GM20431 (cell line): ENCODE results near the gene SF3A1.

Source experiments
- in situ Hi-C: fragments of 300-500 bp; cut with MseI, MboI; formaldehyde crosslinking; loops from one replicate; pipeline ENCODE4 v1.15.0; 2020; ENCODE audit warnings: low sequenced_read_pairs; ENCODE audit not compliant: unreplicated experiment

The SF3A1 gene

DNA sequence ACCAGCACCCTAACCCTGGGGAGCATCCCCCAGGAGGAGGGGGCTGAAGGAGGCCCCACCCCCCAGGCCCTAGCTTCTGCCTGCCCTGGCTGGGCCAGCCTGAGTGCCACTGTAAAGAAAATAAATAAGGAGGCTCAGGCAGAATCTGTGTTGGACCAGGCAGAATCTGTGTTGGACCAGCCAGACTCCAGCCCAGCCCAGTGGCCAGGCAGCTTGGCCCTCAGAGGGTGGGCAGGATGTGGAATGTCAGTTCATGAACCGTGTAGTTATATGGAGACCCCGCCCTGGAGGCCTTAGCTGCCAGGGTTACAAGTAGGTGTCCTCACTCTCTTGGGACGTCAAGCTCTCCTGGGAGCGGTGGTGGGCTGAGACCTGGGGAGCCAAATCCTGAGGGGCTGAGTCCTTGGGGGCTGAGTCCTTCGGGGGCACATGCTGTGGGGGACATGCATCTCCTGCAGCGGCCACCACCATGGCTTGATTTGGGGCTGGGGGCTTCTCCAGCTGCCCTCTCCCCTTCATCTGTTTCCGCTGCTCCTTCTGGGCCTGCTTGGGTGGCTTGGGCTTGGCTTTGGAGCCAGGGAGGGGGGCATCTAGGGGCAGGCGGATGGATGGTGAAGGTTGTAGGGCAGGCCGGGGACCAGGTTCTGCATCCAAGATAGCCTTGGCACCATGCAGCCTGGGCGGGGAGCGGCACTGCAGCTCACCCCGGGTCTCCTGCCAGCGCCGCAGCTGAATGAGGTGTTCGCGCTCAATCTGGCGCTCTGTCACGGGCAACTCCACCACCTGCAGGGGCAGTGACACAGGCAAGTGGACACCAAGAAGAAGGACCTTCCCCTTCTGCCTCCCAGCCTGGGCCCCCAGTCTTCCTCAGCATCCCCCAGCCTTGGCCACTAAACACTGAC, 64.4 kb downstream of the SF3A1 start:
- in situ Hi-C loops = no loop called here

DNA sequence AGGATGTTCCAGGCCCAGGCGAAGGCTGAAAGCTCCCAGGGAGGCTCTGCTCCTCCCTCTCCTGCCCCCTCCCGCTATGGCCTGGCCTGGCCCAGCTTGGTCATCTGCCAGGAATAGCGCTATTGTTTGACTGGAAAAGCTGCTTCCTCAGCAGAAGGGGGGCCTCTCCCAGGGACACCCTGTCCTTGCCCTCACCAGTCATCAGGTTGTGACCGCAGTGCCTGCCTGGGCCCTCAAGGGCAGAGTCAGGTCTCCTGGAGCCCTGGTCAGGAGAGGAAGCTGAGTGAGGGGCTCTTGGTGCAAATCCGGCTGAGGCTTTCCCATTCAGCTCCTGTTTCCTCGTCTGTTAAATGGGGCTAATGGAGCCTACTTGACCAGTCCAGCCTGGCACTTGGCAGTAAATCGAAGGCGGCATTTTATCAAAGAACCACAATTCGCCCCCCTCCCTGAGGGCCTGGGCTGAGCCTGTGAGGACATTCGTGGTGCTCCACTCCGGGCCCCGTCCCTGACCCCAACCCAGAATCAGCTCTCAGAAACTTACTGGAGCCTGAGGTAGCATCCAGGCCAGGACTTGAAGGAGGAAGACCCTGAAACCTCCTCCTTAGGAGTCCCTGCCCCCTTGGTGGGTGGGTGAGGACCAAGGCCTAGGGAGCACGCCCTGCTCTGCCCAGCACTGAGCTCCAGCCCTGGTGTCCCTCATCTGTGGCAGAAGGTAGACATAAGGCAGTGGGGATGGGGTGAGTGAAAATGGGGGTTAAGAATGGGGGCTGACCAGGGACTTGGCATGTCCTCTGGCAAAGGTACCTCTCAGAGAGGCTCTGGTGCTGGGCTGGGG, 65.4 kb downstream of the SF3A1 start:
- in situ Hi-C loops = no loop called here

DNA sequence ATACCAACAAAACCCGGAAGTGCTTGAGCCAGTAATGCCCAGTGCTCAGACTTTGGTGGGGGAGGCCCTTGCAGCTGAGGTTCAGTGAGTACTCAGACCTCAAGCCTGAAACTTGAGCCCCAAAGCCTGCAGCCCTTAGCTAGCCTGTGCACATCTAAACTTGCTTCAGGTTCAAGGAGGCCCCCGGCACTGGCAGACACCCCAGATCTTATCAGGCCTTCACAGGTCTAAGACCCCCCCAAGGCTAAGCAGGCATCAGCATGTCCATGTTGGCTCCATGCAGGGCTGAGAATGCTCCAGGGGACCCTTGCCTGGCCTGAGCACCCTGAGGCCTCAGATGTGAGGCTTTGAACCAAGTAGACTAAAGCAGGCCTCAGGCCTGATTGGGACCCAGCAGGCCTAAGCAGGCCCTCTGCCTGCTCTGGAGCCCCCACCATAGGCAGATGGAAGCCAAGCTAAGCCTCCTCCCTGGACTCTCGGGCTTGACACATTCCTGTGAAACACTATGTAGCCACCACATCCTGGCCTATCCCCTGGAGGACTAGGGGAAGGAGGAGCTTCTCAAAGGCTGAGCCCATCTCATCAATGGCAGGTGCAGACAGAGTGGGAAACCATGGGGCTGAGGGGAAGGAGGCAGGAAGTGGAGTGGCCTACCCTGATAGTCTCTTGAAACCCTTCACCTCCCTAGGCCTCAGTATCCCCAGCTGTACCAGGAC, 66.2 kb downstream of the SF3A1 start:
- in situ Hi-C loops = no loop called here

DNA sequence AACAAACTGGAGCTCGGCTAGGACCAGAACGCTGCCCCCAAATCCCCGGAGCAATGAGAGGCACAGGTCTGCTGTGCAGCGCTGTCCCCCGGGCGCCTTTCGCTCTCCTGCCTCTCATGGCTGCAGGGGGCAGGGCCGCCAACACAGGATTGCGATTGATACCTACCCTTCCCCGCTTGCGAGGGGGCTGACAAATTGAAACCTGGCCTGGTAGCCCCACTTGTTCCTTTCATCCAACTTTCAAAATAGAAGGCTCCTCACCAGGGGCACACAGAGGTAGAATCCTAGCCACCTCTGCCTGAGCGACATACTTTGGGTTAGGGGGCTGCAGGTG, 66.7 kb downstream of the SF3A1 start:
- in situ Hi-C loops = loop anchor here (10.0 kb wide), 1 partner anchor 95 kb away; the partner anchor contains the start of gene RNF215

DNA sequence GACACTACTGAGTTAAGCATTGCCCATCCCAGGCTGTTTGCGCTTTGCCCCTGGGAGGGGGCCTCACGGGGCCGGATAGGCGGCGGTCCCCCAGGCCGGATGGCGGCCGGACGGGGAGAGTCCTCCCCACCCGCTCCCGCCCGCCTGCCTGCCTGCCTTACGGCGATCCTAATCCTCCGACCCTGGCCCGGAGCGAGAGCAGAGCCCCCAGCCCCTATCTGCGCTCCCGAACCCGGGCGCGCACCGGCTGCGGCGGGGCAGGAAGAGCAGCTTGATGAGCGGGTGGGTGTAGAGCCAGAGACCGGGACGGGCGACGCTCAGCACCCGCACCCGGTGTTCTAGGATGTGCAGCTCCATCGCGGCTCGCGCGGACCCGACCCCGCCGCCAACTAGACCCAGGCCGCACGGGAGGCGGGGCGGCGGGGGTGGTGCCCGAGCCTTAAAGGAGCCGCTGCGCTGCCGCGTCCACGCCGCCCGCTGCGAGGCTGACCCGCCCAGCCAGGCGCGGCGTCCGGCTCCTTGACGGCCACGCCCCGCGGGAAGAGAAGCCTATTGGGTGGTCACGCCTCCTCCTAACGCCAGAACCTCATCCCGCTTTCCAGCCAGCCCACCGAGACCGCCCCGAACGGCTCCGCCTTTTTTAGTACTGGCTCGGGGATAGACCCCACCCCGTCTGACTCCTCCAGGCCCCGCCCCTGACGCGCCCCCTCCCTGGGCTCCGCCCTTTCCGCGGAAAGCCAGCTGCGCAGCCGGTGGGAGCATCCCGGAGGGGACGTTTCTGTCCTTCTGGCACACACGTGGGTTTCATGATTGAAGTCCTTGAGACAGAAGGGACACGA, 67.3 kb downstream of the SF3A1 start, which contains the start of gene CASTOR1:
Gene CASTOR1 (minus strand): TSS at position 365 of the 839 bp plus-strand sequence. CDS start 8 bp downstream, at position 357.
- in situ Hi-C loops = loop anchor here (10.0 kb wide), 1 partner anchor 95 kb away; the partner anchor contains the start of gene RNF215

DNA sequence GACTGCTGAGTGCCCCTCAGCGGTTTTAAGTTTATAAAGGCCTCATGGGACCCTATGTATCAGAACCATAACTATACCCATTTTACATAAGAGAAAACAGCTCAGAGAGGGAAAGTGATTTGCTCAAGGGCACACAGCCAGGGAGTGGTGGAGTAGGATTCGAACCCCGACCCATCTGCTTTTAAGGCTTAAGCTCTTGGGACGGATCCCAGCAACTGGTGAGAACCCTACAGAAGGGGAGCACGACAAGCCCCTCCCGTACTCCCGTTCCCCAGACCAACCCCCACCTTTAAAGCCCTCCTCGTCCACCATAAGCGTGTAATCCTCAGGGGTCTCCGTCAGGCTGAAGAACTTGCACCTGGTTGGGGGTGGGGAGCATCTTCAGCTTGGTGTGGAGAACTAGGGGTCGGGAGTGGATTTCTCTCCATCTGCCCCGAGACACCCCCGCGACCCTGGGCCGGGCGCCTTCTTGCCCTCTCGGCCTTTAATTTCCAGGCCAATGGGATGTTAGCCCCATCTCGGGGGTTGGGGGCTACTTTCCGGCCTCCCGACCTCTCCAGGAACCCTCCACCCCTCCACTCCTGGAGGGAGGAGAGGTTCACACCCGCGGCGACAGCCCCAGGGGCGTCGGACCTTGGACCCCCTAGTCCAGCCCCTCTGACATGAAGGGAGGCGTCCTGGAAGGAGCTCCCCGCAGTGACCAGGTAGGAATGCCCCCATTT, 68.1 kb downstream of the SF3A1 start:
- in situ Hi-C loops = loop anchor here (10.0 kb wide), 1 partner anchor 96 kb away; the partner anchor contains the start of gene RNF215

DNA sequence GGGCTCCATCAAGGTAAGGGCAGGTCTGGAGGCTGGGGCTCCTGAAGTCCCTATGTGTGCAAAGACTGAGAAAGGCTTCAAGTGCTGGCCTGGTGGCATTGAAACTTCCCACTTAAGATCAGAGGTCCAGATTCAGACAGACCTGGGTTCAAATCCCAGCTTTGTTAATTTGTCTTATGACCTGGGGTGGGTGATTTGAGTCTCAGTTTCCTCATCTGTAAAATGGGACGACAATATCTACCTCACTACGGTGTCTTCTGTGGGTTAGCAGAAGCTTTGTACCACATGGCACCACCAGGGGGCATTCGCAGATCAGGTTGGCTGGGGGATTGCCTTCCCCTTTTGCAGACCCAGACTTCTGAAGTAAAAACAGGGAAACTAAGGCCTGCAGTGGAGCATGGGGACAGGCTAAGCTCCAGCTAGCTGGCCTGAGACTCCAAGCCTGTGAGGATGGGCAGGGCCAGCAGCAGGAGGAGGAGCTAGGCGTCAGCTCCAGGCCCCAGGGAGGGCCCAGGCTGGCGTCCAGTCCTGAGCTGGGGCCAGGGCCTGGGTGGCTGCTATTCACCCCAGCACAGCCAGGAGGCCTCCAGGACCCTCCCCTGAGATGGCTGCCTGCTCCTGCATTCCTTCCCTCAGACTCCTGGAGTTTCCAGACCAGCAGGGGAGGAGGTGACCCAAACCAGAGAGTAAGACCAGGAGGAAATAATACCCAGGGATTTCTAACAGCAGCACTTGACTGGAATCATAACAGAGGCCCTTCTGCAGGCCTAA, 68.9 kb downstream of the SF3A1 start:
- in situ Hi-C loops = loop anchor here (10.0 kb wide), 1 partner anchor 97 kb away; the partner anchor contains the start of gene RNF215

DNA sequence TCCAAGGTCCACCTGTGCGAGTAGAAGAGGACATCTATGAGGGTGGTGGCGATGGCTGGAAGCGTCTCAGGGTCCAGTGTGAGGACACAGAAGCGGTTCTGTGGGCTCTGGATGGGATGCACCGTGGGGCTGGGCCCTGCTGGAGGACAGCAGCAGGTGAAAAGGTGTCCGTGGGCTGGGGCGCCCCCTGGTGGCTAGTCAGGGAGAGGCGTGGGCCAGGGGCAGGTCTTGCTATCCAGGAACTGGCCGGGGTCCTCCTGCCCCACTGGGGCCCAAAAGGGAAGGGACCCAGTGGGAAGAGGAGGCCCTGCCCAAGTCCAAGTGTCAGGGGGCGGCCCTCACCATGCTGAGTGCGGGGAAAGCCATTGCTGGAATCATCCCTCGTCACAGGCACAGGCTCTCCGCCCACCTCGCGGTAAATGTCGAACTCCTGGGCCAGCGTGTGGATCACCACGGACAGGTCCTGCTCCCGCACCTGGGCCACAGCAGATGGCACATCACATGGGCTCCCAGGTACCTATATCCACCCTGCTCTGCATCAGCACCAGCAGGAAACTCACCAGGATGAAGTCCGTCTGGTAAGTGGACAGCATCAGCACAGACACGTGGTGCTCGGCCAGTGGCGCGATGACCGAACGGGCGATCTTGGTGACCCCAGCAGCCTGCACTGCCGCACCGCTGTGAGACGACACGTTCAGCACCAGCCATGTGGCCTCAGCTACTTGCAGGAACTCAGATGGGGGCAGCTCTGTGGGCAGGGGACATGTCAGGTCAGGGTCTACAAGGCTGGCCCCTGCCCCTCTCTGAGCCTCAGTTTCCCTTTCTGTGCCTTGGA, 69.7 kb downstream of the SF3A1 start:
- in situ Hi-C loops = loop anchor here (10.0 kb wide), 1 partner anchor 98 kb away; the partner anchor contains the start of gene RNF215

DNA sequence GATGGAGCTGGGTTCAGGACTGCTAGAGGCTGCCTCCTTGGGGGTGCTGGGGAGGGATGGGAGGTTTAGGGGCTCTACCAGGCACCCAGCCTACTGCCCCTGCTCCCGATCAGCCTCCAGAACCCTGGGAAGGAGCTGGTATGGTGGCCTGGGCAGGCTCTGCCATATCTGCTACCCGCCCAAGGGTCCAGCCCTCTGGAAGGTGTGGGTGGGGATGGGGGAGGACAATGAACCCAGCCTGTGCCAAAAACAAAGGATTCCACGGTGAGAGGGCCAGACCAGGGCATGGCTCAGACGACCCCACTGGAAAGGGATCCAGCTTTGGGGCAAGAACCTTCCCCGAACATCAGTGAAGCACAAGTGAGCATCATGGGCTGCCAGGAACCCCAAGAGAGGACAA, 70.4 kb downstream of the SF3A1 start:
- in situ Hi-C loops = loop anchor here (10.0 kb wide), 1 partner anchor 98 kb away; the partner anchor contains the start of gene RNF215

DNA sequence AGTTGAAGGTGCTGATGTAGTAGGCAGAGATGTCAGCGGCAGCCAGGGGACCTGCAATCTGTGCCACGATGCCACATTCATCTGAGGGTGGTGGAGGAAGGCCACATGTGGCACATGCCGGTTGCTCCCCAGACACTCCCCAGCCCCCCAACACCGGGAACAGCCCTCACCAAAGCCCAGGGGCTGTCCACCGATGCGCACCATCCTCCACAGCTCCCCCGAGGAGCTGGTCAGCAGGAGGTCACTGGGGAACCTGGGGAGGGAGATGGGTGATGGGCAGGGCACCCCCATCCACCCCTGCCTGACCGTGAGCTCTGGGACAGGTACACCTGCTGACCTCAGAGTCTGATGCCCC, 70.9 kb downstream of the SF3A1 start:
- in situ Hi-C loops = loop anchor here (10.0 kb wide), 1 partner anchor 99 kb away; the partner anchor contains the start of gene RNF215

DNA sequence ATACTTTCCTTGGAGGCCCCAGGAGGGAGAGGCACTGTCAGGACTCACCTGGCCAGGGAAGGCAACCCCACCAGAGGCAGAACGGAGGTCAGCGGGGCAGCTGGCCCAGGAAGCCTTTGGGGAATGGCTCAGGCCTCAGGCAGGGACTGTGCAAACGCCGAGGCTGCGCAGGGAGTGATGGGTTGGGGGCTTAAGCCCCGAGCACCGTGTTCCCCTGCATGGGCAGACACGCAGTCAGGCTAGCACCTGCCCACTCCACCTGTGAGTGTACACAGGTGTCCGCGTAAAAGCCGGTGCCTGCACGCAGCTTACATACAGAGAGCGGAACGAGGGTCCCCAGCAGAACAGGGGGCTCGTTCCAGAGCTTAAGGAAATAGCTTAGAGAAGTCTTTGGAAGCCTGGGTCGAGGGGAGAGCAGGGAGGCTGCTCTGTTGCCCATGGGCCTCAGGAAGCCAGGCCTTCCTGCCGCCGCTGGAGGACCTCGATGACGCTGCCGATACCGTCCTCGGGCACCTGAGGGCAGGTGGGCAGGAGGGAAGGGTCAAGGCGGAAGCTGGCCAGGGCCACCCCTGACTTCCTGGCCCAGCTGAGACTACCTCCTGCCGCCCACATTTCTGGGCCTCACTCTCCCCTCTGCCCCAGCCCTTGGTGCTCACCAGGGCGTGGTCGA, 71.4 kb downstream of the SF3A1 start:
- in situ Hi-C loops = loop anchor here (10.0 kb wide), 1 partner anchor 99 kb away; the partner anchor contains the start of gene RNF215

DNA sequence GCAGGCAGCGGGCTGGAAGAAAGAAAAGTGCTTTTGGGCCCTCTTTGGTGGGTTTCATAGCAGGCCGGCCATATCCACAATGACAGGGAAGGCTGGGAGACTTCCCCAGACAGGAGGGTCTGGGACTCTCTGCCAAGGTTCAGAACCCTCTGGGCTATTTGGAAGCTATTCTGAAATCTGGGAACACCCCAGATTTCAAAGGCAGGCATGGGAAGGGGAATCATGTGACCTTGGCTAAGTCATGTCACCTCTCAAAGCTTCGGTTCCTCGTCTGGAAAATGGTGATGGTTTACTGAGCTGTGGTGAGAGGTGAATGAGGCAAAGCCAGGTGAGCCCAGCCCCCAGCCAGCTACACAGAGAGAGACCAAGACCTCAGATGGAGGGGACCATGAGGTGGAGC, 72.0 kb downstream of the SF3A1 start:
- in situ Hi-C loops = loop anchor here (10.0 kb wide), 1 partner anchor 100 kb away; the partner anchor contains the start of gene RNF215

DNA sequence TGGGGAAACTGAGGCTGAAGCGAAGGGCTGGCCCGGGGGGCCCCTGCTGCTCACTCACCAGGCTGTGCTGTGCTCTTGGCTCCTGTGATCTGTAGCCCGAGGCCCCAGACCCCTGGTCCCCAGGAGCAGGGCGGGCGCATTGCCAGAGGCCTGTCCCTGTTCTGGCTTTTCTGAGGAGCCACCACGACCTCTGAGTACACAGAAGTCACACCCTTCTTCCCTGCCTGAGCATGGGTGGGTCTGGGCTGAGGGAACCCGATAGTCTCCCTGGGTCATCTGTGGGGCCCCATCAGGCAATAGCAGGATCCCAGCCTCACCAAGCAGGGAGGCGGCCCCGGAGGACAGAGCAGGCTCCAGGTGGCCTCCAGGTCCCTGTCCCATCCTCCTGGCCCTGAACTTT, 72.5 kb downstream of the SF3A1 start:
- in situ Hi-C loops = loop anchor here (10.0 kb wide), 1 partner anchor 101 kb away; the partner anchor contains the start of gene RNF215

DNA sequence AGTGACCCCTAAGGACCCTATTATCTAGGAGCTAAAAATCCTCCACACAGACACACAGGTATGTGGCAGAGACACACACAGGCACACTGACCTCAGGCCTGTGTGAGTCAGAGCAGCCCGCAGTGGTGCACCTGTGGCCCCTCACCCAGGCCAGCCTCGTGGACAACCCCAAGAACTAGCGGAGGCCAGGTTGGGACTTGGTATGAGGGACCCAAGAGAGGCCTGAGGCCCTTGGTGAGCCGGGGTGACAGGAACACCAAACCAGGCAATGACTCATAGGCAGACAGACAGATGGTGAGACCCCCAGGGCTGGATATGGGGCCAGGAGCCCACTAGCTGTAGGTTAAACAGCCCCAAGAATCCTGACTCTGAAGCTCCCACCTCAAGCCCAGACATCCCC, 73.4 kb downstream of the SF3A1 start:
- in situ Hi-C loops = loop anchor here (10.0 kb wide), 1 partner anchor 101 kb away; the partner anchor contains the start of gene RNF215

DNA sequence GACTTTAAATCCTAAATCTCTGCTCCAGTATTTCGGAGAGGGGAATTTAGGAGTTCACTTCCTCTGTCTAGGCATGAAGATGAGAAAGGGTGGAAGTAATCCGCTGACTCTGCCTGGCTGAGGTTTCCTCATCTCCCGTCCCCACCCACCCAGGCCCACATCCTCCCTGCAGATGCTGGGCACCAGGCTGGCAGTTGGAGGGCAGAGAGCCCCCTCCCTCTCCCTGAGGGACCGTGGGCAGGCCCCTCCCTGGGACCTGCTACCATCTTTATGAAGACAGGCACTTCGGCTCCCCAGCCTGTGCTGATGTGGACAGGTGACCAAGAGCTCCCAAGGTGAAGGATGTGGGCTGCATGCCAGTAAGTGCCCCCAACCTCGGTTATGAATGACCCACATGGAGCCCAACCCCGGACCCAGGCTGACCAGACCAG, 74.1 kb downstream of the SF3A1 start:
- in situ Hi-C loops = loop anchor here (10.0 kb wide), 1 partner anchor 102 kb away; the partner anchor contains the start of gene RNF215
